T47D (cell line): ENCODE measurements around the gene IGF2BP1.
"Not testable (repeated sequence)": the region's sequence is repeated elsewhere in the genome, so short reads cannot be mapped to it uniquely, and the experiment has no call there.

Experiments
- DNase-seq, 2 experiments: peaks; one replicate each; pipeline versions ENCODE4 v3.0.0 to v3.0.0-alpha.2; 2011 to 2012; ENCODE audit warnings: low read depth in 1 of 2, low spot score in 1 of 2
- JUND ChIP-seq: IDR thresholded peaks from 2 replicates; pipeline ENCODE4 v1.6.1; 2012; ENCODE audit warnings: low read depth
- in situ Hi-C: cut with HindIII; loops from 2 replicates; pipeline ENCODE4 v1.10.0; 2016; ENCODE audit warnings: low sequenced_read_pairs, low pct_unique_long_range_greater_than_20kb

Gene IGF2BP1

DNA sequence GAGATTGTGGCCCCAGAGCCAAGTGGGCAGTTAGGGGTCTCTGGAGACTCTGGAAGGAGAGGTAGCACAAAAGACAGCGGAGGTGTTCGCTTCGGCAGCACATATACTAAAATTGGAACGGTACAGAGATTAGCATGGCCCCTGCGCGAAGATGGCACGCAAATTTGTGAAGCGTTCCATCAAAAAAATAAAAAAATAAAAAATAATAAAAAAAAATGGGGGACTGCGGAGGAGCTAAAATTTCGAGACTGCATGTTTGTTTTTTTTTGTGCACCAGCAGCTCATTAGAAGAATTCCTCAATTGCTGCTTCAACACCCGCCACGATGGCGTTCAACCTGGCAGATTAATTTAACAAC is 39.1 kb downstream of the IGF2BP1 start:
- no peak for DNase-seq
- in situ Hi-C loops = no loop called here
- TF ChIP-seq JUND = no peak

DNA sequence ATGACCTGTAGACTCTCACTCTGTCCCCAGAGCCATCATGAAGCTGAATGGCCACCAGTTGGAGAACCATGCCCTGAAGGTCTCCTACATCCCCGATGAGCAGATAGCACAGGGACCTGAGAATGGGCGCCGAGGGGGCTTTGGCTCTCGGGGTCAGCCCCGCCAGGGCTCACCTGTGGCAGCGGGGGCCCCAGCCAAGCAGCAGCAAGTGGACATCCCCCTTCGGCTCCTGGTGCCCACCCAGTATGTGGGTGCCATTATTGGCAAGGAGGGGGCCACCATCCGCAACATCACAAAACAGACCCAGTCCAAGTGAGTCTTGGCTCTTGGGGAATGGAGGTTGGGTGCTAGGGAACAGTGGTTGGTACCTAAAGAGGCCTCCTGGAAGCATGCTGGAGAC is 41.0 kb downstream of the IGF2BP1 start:
- in situ Hi-C loops = no loop called here
- no peak for TF ChIP-seq JUND
- DNase-seq = no peak

DNA sequence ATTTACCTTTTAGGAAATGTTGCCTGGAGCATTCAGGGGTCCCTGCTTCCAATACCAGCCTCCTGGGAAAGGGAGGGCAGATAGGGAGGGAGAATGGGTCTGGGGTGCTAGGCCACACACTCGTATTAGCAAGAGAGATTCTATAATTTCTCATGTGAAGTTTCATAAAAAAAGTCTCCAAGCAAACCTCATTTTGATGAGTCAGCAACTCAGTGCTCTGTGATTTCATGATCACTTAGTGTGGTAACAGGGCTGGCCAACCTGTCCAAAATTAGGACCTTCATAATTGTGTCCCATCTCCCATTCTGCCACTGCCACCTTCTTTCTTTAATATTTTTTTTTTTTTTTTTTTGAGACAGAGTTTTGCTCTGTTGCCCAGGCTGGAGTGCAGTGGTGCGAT is 41.4 kb downstream of the IGF2BP1 start:
- in situ Hi-C loops = no loop called here
- no peak for TF ChIP-seq JUND
- DNase-seq = no peak

DNA sequence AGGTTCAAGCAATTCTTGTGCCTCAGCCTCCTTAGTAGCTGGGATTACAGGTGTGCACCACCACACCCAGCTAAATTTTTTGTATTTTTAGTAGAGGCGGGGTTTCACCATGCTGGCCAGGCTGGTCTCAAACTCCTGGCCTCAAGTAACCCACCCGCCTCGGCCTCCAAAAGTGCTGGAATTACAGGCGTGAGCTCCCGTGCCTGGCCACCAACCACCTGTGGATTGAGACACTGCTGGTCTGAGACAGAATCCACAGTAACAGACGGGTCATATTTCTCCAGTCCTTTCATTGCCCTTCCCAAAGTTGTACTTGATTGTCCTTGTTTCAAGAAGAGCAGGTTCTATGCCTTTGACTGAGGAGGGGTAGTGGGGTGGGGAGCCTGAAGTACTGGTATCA is 42.3 kb downstream of the IGF2BP1 start:
- in situ Hi-C loops, DNase-seq: not testable (repeated sequence)

DNA sequence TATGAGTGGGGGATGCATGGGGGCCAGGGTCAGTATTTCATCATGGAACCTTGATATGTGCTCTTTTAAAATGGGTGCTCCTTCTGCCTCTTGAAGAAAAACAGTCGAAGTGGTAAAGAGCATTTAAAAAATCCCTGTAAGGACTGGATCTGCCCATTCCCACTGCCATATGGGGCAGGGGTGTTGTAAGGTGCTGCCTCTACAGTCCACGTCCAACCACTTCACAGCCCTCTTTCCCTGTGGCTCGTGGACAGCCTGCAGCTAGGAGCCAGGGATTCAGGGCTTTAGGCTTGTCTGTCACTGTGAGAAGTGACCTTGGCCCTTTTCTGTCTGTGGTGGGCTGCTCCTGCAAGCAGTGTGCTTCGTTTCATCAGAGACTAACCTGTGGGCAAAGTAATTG is 44.3 kb downstream of the IGF2BP1 start:
- in situ Hi-C loops = no loop called here
- no peak for TF ChIP-seq JUND
- DNase-seq = no peak

DNA sequence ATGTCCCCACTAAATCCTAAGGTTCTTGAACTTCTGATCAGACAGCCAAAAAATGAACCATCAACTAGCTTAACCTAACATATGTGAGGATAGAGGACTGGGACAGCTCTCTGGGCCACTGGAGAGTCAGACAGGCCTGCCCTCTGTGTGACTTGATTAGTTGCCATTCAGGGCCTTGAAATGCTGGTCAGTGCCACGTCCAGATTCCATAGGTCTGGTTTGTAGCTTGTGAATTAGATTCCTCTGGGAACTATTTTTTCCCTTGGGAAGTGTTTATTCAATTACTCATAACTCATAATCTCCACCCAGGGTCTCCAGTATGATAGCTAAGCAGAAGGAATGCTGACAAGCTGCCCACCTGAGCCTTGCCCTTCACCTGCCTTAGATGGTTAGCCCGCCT is 48.2 kb downstream of the IGF2BP1 start:
- no peak for DNase-seq
- no peak for TF ChIP-seq JUND
- in situ Hi-C loops = no loop called here

DNA sequence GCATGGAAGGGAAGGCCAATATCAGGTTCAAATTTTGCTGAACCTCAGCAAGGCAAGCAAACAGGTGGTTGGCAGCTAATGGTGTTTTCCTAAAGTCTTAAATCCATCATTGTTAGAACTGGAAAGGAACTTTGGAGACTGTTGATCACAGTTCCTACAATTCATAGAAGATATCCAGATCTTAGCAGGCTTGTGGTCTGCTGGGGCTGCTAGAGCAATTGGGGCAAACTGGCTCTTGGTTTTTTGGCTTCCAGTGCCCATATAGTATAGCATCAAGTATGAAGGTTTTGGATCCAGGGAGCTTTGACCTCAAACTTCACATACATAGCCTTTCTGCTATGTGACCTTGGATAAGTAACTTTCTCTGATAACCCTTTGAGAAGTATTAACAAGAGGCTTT is 49.7 kb downstream of the IGF2BP1 start:
- no peak for TF ChIP-seq JUND
- DNase-seq = no peak
- in situ Hi-C loops = no loop called here

DNA sequence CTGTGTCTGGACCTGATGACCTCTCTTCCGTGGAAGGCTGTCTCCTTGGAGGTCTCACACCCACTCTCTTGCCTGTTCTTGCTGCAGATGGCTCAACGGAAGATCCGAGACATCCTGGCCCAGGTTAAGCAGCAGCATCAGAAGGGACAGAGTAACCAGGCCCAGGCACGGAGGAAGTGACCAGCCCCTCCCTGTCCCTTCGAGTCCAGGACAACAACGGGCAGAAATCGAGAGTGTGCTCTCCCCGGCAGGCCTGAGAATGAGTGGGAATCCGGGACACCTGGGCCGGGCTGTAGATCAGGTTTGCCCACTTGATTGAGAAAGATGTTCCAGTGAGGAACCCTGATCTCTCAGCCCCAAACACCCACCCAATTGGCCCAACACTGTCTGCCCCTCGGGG is 52.1 kb downstream of the IGF2BP1 start:
- TF ChIP-seq JUND = no peak
- in situ Hi-C loops = no loop called here
- no peak for DNase-seq

DNA sequence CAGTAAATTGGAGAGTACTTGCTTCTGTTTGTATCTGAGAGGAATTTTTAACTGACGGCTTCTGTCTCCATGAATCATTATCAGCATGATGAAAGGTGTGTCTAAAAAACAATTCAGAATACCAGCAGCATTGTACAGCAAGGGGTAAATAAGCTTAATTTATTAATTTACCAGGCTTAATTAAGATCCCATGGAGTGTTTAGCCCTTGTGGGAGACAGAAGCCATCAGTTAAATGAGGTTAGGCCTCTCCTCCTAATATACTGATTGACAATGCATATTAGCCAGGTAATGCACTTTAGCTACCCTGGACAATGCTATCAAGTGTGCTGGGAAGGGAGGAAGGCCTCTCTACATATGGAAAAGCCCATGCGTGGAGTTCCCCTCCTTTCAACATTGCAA is 53.4 kb downstream of the IGF2BP1 start:
- no peak for TF ChIP-seq JUND
- no peak for DNase-seq
- in situ Hi-C loops = no loop called here

DNA sequence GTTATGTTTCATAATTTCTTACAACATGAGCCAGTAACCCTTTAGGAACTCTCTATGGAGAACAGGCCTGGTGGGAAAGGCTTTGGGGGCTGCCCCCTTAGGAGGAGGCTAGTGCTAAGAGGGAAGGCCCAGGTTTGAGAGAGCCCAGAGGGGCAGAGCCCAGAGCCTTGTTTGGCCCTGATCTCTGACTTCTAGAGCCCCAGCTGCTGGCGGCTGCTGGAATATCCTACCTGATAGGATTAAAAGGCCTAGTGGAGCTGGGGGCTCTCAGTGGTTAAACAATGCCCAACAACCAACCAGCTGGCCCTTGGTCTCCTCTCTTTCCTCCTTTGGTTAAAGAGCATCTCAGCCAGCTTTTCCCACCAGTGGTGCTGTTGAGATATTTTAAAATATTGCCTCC is 54.1 kb downstream of the IGF2BP1 start:
- DNase-seq = no peak
- TF ChIP-seq JUND = no peak
- in situ Hi-C loops = no loop called here

DNA sequence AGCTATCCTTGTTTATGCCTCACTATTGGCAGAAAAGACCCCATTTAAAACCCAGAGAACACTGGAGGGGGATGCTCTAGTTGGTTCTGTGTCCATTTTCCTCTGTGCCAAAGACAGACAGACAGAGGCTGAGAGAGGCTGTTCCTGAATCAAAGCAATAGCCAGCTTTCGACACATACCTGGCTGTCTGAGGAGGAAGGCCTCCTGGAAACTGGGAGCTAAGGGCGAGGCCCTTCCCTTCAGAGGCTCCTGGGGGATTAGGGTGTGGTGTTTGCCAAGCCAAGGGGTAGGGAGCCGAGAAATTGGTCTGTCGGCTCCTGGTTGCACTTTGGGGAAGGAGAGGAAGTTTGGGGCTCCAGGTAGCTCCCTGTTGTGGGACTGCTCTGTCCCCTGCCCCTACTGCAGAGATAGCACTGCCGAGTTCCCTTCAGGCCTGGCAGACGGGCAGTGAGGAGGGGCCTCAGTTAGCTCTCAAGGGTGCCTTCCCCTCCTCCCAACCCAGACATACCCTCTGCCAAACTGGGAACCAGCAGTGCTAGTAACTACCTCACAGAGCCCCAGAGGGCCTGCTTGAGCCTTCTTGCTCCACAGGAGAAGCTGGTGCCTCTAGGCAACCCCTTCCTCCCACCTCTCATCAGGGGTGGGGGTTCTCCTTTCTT is 56.1 kb downstream of the IGF2BP1 start:
- in situ Hi-C loops = no loop called here
- TF ChIP-seq JUND = no peak
- no peak for DNase-seq

DNA sequence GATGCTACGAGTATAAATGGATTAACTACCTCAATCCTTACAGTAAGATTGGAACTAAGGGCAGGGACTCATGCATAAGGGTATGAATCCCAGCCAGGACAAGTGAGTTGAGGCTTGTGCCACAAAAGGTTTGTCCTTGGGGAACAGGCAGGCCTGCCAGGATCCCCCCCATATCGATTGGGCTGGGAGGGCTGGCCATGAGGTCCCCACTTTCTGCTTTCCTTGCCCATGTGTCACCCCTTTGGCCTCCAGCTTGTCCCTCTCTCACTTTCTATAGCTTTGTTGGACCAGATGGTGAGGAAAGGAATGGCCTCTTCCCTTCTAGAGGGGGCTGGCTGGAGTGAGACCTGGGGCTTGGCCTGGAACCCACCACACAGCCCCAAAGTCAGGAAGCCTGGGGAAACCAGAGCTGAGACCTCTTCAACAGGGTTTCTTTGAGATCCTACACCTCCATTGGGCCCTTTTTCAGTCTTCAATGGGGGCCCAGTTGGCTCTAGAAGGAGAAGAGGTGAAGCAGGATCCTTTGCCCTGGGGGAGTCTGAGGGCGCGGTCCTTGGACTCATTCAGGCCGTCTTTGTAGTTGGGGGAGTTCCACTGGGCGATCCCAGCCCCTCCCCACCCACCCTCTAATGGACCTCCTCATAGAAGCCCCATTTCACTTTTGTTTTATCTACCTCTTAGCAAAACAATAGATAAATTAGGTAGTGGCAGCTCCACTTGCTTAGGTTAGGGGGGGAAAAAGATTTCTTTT is 57.3 kb downstream of the IGF2BP1 start:
- TF ChIP-seq JUND = no peak
- in situ Hi-C loops = no loop called here
- DNase-seq = no peak

DNA sequence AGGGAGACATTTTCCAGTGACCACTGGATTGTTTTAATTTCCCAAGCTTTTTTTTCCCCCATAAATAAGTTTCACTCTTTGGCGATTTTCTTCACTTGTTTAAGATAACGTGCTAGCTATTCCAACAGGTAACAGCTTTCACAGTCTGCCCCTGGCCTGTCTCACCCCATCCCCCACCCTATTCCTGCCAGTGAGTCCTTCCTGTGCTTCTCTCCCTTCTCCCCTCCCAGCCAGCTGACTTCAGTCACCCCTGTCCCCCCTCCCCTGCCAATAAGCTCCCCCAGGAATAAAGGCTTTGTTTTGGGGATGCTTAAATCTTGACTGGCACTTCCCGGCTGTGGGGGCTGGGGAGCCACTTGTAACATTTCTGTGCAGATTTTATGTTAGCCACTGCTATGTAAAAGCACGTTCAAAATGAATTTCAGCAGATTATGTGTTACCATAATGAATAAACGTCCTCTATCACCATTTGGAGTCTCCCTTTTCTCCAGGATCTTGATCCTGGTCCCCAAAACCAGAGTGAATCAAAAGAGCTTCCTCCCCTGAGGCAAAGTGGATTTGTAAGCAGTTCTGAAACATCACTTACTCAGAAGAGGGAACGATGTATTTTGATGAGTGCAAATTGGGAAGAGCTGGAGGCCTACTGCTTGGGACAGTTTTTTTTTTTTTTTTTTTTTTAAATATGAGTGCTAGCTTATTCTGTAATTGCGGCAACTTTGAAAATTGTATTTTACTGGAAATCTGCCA is 58.2 kb downstream of the IGF2BP1 start:
- no peak for DNase-seq
- no peak for TF ChIP-seq JUND
- in situ Hi-C loops = no loop called here
